OCI-LY7 (cell line): Measurements from ENCODE around the gene SLC17A1. TPM values are rescaled to one million over a fixed set of nuclear protein-coding genes. Genes with fewer than 3 reads are reported as not detected.

Experiments used
- BruUV-seq: library from RNA; stranded (reverse); fragments of 400-500 nt; replicated peaks from 2 replicates; lab custom pipeline; 2021; lab: Mats Ljungman, UMichigan
- CTCF ChIA-PET: fragments of 300-600 bp; sonication (Branson Sonifier 250); formaldehyde crosslinking; loops from one replicate; lab custom pipeline; 2022; ENCODE audit warnings: antibody characterized with exemption; ENCODE audit not compliant: unreplicated experiment; lab: Charles Lee
- POLR2A ChIA-PET: fragments of 300-600 bp; sonication (Branson Sonifier 250); formaldehyde crosslinking; loops from one replicate; lab custom pipeline; 2022; ENCODE audit warnings: antibody characterized with exemption; lab: Charles Lee
- DNase-seq: peaks from one replicate; pipeline ENCODE4 v3.0.0-alpha.2; 2015; ENCODE audit warnings: low spot score
- H2AFZ ChIP-seq: fragments of 200-600 bp; sonication (generic), shearing (Covaris generic); 2 replicates; pipeline ENCODE4 v1.6.1; 2014; ENCODE audit warnings: mild to moderate bottlenecking, antibody characterized with exemption, low read length, moderate library complexity
- H3K27ac ChIP-seq: fragments of 200-600 bp; sonication (generic); 2 replicates; pipeline ENCODE4 v1.5.1; 2014; ENCODE audit warnings: mixed run types, low read depth, mild to moderate bottlenecking, moderate library complexity, low read length, inconsistent platforms; ENCODE audit not compliant: poor library complexity, severe bottlenecking
- H3K36me3 ChIP-seq: fragments of 200-600 bp; sonication (generic); 2 replicates; pipeline ENCODE4 v1.6.1; 2014; ENCODE audit warnings: mild to moderate bottlenecking, antibody characterized with exemption, low read length, moderate library complexity, mixed read lengths; ENCODE audit not compliant: insufficient read depth
- H3K4me1 ChIP-seq: fragments of 200-600 bp; sonication (generic); 2 replicates; pipeline ENCODE4 v1.5.1; 2014; ENCODE audit warnings: mild to moderate bottlenecking, low read length; ENCODE audit not compliant: insufficient read depth, poor library complexity, severe bottlenecking
- H3K4me2 ChIP-seq: fragments of 200-600 bp; sonication (generic); 2 replicates; pipeline ENCODE4 v1.6.1; 2014; ENCODE audit warnings: mild to moderate bottlenecking, low read length
- H3K4me3 ChIP-seq: fragments of 200-600 bp; sonication (generic); 2 replicates; pipeline ENCODE4 v1.5.1; 2014; ENCODE audit warnings: mild to moderate bottlenecking, low read depth, low read length; ENCODE audit not compliant: poor library complexity, severe bottlenecking
- H3K79me2 ChIP-seq: fragments of 200-600 bp; sonication (generic); 2 replicates; pipeline ENCODE4 v1.6.1; 2016; ENCODE audit warnings: low read depth, mild to moderate bottlenecking, low read length, moderate library complexity, mixed read lengths; ENCODE audit not compliant: insufficient read depth
- H3K9me2 ChIP-seq: fragments of 200-600 bp; sonication (generic); 2 replicates; pipeline ENCODE4 v1.6.1; 2016; ENCODE audit warnings: mild to moderate bottlenecking, low read length, mixed read lengths; ENCODE audit not compliant: insufficient read depth
- H3K9me3 ChIP-seq: fragments of 200-600 bp; sonication (generic); 2 replicates; pipeline ENCODE4 v1.6.1; 2014; ENCODE audit warnings: mild to moderate bottlenecking, mixed run types, low read length, mixed read lengths
- H4K20me1 ChIP-seq: fragments of 200-600 bp; sonication (generic); 2 replicates; pipeline ENCODE4 v1.6.1; 2014; ENCODE audit warnings: mild to moderate bottlenecking, antibody characterized with exemption, low read length, moderate library complexity, mixed read lengths; ENCODE audit not compliant: insufficient read depth
- EZH2phosphoT487 ChIP-seq: fragments of 200-600 bp; sonication (generic); IDR thresholded peaks from 2 replicates; pipeline ENCODE4 v1.6.1; 2018; ENCODE audit warnings: low read depth, borderline replicate concordance, mild to moderate bottlenecking, mixed run types, antibody characterized with exemption, low read length, moderate library complexity, mixed read lengths
- intact Hi-C: fragments of 100-400 bp; cut with micrococcal nuclease; formaldehyde crosslinking; loops from one replicate; pipeline ENCODE4 v1.10.0; 2022; ENCODE audit not compliant: unreplicated experiment
- total RNA-seq, 2 experiments: library from RNA; depleted of rRNA in 1 of 2; stranded (reverse); fragments of >200 nt in 1 of 2; shearing (Covaris generic) in 1 of 2; gene quantifications; 2 replicates each; pipeline ENCODE4 v1.2.3, GENCODE V29; 2014 to 2022
- TF ChIP-seq, protein P1 (sequence below): fragments of 200-600 bp; sonication (generic); conservative IDR thresholded peaks from 2 replicates; pipeline ENCODE4 v1.5.1; 2014; ENCODE audit warnings: mild to moderate bottlenecking, antibody characterized with exemption, low read length, moderate library complexity, mixed read lengths

SLC17A1 gene
- total RNA-seq, 2 experiments from 2014 or later, result not detected

DNA sequence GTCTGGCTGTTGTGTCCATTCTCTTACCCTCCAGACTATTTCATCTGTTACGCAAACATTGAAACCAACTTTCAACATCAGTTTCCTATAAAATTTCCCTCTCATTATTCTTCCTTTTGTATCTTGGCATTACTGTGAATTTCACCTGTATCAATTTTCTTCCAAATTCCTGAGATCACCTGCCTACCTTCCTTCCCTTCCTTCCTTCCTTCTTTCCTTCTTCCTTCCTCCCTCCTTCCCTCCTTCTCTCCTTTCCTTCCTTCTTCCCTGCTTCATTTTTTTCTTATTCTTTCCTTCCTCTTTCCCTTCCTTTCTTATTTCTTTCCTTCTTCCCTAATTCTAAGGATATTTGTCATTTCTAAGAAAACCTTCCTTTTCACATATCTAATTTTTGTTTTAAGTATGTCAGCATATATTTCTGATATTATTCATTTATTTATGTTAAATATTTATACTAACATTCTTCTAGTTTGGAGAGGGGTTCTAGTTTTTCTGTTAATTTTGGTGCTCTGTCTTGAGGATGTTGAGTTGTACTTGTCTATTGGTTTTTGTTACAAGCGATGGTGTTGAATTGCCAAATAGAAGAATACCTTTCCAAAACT lies 47.0 kb upstream of the SLC17A1 start:
- no peak overlapping the region for H3K4me2 ChIP-seq
- H3K4me3 ChIP-seq, result no peak overlapping the region
- DNase-seq, result no peak
- no peaks in the 10 kb centered on the region for H3K79me2 ChIP-seq
- H3K36me3 ChIP-seq, result no peaks in the 10 kb centered on the region
- POLR2A ChIA-PET, result interaction anchor here (0.7 kb wide), 1 partner anchor 14 kb away, joined by 4 read pairs; no protein-coding TSS in a partner anchor
- H2AFZ ChIP-seq, result no peak overlapping the region
- H3K27ac ChIP-seq, result no peak overlapping the region
- no peaks in the 10 kb centered on the region for H3K9me2 ChIP-seq
- no peaks in the 10 kb centered on the region for H3K4me1 ChIP-seq
- TF ChIP-seq, protein P1, sequence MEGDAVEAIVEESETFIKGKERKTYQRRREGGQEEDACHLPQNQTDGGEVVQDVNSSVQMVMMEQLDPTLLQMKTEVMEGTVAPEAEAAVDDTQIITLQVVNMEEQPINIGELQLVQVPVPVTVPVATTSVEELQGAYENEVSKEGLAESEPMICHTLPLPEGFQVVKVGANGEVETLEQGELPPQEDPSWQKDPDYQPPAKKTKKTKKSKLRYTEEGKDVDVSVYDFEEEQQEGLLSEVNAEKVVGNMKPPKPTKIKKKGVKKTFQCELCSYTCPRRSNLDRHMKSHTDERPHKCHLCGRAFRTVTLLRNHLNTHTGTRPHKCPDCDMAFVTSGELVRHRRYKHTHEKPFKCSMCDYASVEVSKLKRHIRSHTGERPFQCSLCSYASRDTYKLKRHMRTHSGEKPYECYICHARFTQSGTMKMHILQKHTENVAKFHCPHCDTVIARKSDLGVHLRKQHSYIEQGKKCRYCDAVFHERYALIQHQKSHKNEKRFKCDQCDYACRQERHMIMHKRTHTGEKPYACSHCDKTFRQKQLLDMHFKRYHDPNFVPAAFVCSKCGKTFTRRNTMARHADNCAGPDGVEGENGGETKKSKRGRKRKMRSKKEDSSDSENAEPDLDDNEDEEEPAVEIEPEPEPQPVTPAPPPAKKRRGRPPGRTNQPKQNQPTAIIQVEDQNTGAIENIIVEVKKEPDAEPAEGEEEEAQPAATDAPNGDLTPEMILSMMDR, result no peak
- TF ChIP-seq EZH2phosphoT487, result no peak
- H4K20me1 ChIP-seq, result no peaks in the 10 kb centered on the region
- intact Hi-C loops, result no loop called here
- no TSS peak for BruUV-seq
- no peaks in the 10 kb centered on the region for H3K9me3 ChIP-seq
- CTCF ChIA-PET, result no interaction called here

DNA sequence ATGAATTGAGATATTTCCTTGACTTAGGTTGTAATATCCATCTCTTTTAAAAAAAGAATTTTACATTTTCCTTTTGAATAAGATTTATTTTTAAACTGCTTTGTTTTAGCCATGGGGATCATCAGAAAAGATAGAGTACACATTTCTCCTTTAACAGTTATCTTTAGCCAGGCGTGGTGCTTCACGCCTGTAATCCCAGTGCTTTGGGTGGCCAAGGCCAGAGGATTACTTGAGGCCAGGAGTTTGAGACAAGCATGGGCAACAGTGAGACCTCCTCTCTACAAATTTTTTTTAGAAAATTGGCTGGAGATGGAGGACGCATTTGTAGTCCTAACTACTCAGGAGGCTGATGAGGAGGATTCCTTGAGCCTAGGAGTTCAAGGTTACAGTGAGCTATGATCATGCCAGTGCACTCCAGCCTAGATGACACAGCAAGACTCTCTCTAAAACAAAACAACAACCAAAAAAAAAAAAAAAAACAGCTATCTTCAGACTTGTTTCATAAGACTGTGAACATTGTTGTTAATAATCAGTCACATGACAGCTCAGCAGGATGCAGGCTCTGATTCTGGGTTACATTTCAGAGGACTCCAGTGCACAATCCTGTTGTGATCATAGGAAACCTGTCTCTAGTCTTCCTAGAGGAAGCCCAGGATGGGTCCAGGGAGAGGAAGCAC lies 44.2 kb upstream of the SLC17A1 start:
- TF ChIP-seq EZH2phosphoT487, result no peak
- TF ChIP-seq, protein P1, result no peak
- BruUV-seq, result no TSS peak
- ChIA-PET CTCF (no interaction called here), POLR2A (no interaction called here)
- intact Hi-C loops, result no loop called here
- Histone ChIP-seq H3K36me3 (no peaks in the 10 kb centered on the region), H3K9me2 (no peaks in the 10 kb centered on the region), H4K20me1 (no peaks in the 10 kb centered on the region), H3K4me1 (no peaks in the 10 kb centered on the region), H3K79me2 (no peaks in the 10 kb centered on the region), H3K9me3 (no peaks in the 10 kb centered on the region), H2AFZ (no peak overlapping the region), H3K4me2 (no peak overlapping the region), H3K27ac (no peak overlapping the region), H3K4me3 (no peak overlapping the region)
- DNase-seq, result no peak

DNA sequence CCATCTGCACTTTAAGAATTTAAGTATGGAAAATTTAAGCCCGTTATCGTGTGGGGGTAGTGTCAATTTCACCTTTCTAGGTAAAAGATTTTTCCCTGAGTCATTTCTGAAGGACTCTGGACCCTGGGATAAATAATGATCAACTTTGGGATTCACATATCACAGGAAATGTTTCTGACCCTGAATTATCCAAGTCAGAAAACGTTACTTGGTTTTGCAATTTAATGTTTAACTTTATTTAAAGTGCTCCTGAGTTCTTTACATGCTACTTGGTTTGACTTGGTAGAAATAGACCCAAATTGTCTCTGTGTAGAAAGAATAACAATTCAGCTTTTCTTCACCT lies 43.7 kb upstream of the SLC17A1 start:
- H3K4me3 ChIP-seq, result no peak overlapping the region
- no peak overlapping the region for H2AFZ ChIP-seq
- no peaks in the 10 kb centered on the region for H3K9me3 ChIP-seq
- TF ChIP-seq EZH2phosphoT487, result no peak
- TF ChIP-seq, protein P1, result no peak
- H3K79me2 ChIP-seq, result no peaks in the 10 kb centered on the region
- CTCF ChIA-PET, result no interaction called here
- no peak for DNase-seq
- POLR2A ChIA-PET, result no interaction called here
- H3K4me2 ChIP-seq, result no peak overlapping the region
- BruUV-seq, result no TSS peak
- intact Hi-C loops, result no loop called here
- H4K20me1 ChIP-seq, result no peaks in the 10 kb centered on the region
- H3K4me1 ChIP-seq, result no peaks in the 10 kb centered on the region
- no peak overlapping the region for H3K27ac ChIP-seq
- no peaks in the 10 kb centered on the region for H3K36me3 ChIP-seq
- no peaks in the 10 kb centered on the region for H3K9me2 ChIP-seq
